PC-3 (cell line): ENCODE results near the gene TMOD2. TPM values are rescaled to one million over a fixed set of nuclear protein-coding genes. Genes with fewer than 3 reads are reported as not detected.
A peak's percentile ranks its signal among the peaks of the same experiment; 100 is the strongest.

Source experiments
- ATAC-seq: fragments of 200-7000 bp; cut with Tn5 transposase; 2 replicates; pipeline ENCODE4 v1.9.1; 2020; ENCODE audit warnings: mild to moderate bottlenecking, moderate library complexity
- BruUV-seq: library from RNA; stranded (reverse); fragments of 400-500 nt; replicated peaks from 2 replicates; lab custom pipeline; 2021; lab: Mats Ljungman, UMichigan
- CTCF ChIA-PET: fragments of 300-600 bp; sonication (Branson Sonifier 250); formaldehyde crosslinking; loops from one replicate; lab custom pipeline; 2022; ENCODE audit warnings: antibody characterized with exemption; lab: Charles Lee
- POLR2A ChIA-PET: fragments of 300-600 bp; sonication (Branson Sonifier 250); formaldehyde crosslinking; loops from one replicate; lab custom pipeline; 2022; ENCODE audit warnings: antibody characterized with exemption; ENCODE audit not compliant: unreplicated experiment; lab: Charles Lee
- DNase-seq: peaks from one replicate; pipeline ENCODE4 v3.0.0-alpha.2; 2015
- H2AFZ ChIP-seq: fragments of 300-600 bp; sonication (generic); 2 replicates; pipeline ENCODE4 v1.6.0; 2016; ENCODE audit warnings: antibody characterized with exemption, low read length
- H3F3A ChIP-seq: fragments of 300-600 bp; sonication (generic); one replicate; pipeline ENCODE4 v1.6.0; 2017; ENCODE audit warnings: antibody characterized with exemption, low read length, control low read depth, mild to moderate bottlenecking; ENCODE audit not compliant: unreplicated experiment
- H3K27ac ChIP-seq: fragments of 300-600 bp; sonication (generic); 2 replicates; pipeline ENCODE4 v1.5.1; 2016; ENCODE audit warnings: mild to moderate bottlenecking, low read length
- H3K27me3 ChIP-seq: fragments of 300-600 bp; sonication (generic); 2 replicates; pipeline ENCODE4 v1.6.1; 2016; ENCODE audit warnings: low read length, mixed read lengths
- H3K36me3 ChIP-seq: fragments of 300-600 bp; sonication (generic); 2 replicates; pipeline ENCODE4 v1.6.1; 2016; ENCODE audit warnings: low read depth, mixed run types, low read length, mixed read lengths
- H3K4me1 ChIP-seq: fragments of 300-600 bp; sonication (generic); 2 replicates; pipeline ENCODE4 v1.5.1; 2016; ENCODE audit warnings: low read length; ENCODE audit not compliant: insufficient read depth
- H3K4me2 ChIP-seq: fragments of 300-600 bp; sonication (generic); 2 replicates; pipeline ENCODE4 v1.6.0; 2016; ENCODE audit warnings: low read length
- H3K4me3 ChIP-seq: fragments of 300-600 bp; sonication (generic); 2 replicates; pipeline ENCODE4 v1.5.1; 2016; ENCODE audit warnings: mild to moderate bottlenecking, low read length, mixed read lengths
- H3K79me2 ChIP-seq: fragments of 300-600 bp; sonication (generic); 2 replicates; pipeline ENCODE4 v1.6.1; 2017; ENCODE audit warnings: low read length, mixed read lengths
- H3K9ac ChIP-seq: fragments of 300-600 bp; sonication (generic); 2 replicates; pipeline ENCODE4 v1.6.0; 2016; ENCODE audit warnings: mild to moderate bottlenecking, low read length
- H3K9me2 ChIP-seq: fragments of 300-600 bp; sonication (generic); replicated peaks from 2 replicates; pipeline ENCODE4 v1.6.1; 2016; ENCODE audit warnings: mixed run types, low read length, mixed read lengths
- H3K9me3 ChIP-seq: fragments of 300-600 bp; sonication (generic); 2 replicates; pipeline ENCODE4 v1.6.1; 2016; ENCODE audit warnings: low read length, mixed read lengths
- H4K20me1 ChIP-seq: fragments of 300-600 bp; sonication (generic); 2 replicates; pipeline ENCODE4 v1.6.1; 2016; ENCODE audit warnings: low read length, mixed read lengths
- CTCF ChIP-seq: fragments of 300-600 bp; sonication (generic); conservative IDR thresholded peaks from 2 replicates; pipeline ENCODE4 v1.5.1; 2017; ENCODE audit warnings: antibody characterized with exemption, low read depth, mild to moderate bottlenecking, low read length
- EZH2 ChIP-seq: fragments of 300-600 bp; sonication (generic); IDR thresholded peaks from one replicate; pipeline ENCODE4 v1.6.1; 2017; ENCODE audit warnings: antibody characterized with exemption, mild to moderate bottlenecking, low read length; ENCODE audit not compliant: unreplicated experiment
- EZH2phosphoT487 ChIP-seq: fragments of 300-600 bp; sonication (generic); IDR thresholded peaks from 2 replicates; pipeline ENCODE4 v1.6.1; 2018; ENCODE audit warnings: mild to moderate bottlenecking, antibody characterized with exemption, low read length, borderline replicate concordance
- intact Hi-C: fragments of 100-400 bp; cut with micrococcal nuclease; formaldehyde crosslinking; loops from 2 replicates; pipeline ENCODE4 v1.9.0; 2023
- total RNA-seq: library from RNA; depleted of rRNA; stranded (reverse); fragments of >200 nt; gene quantifications from 2 replicates; pipeline ENCODE4 v1.2.3, GENCODE V29; 2014

TMOD2 gene
- total RNA-seq, 1 experiment from 2014 or later: 0.95 TPM

- Histone ChIP-seq H3K27ac (no peak overlapping the region), H3K4me1 (peaks cover 12% of the 10 kb centered on the region), H3K36me3 (no peaks in the 10 kb centered on the region), H4K20me1 (peaks cover 5% of the 10 kb centered on the region; the same call in 1 of the 2 replicates), H3F3A (no peaks in the 10 kb centered on the region), H2AFZ (no peak overlapping the region), H3K9me2 (no peaks in the 10 kb centered on the region), H3K79me2 (no peaks in the 10 kb centered on the region), H3K4me3 (no peak overlapping the region), H3K9me3 (no peaks in the 10 kb centered on the region), H3K4me2 (no peak overlapping the region), H3K9ac (no peak overlapping the region), H3K27me3 (no peaks in the 10 kb centered on the region)
- POLR2A ChIA-PET: no interaction called here
- BruUV-seq: no TSS peak
- ATAC-seq (no peak), DNase-seq (no peak)
- CTCF ChIA-PET: no interaction called here
- intact Hi-C loops: no loop called here
- TF ChIP-seq EZH2: no peak
- no peak for TF ChIP-seq EZH2phosphoT487
Observed at GRCh38 chr15:51724199-51724598, 27.2 kb upstream of the TMOD2 start.

DNA sequence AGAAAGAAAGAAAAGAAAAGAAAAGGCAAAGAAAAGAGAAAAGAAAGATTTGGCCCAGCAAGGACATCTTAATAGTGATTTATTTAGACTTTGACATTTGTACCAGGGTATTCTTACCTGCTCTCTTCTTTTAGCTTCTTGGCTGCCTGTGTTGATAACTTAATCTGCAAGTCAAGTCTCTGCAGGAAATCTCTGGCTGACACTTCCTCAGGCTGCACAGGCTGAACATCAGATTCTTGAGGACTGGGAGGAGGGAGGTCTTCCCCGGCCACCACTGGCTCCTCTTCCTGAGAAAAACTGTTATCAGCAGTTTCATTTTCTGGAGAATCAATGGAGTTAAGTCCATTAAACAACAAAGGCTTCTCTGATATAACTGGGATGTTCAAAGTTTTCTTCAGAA, 26.7 kb upstream of the TMOD2 start:
- Histone ChIP-seq H4K20me1 (peaks cover 5% of the 10 kb centered on the region; the same call in 1 of the 2 replicates), H3K27me3 (no peaks in the 10 kb centered on the region), H3K36me3 (no peaks in the 10 kb centered on the region), H3K4me1 (peaks cover 12% of the 10 kb centered on the region), H2AFZ (no peak overlapping the region), H3F3A (no peaks in the 10 kb centered on the region), H3K27ac (no peak overlapping the region), H3K4me2 (no peak overlapping the region), H3K9me2 (no peaks in the 10 kb centered on the region), H3K9me3 (no peaks in the 10 kb centered on the region), H3K4me3 (no peak overlapping the region), H3K9ac (no peak overlapping the region), H3K79me2 (no peaks in the 10 kb centered on the region)
- DNase-seq: no peak
- ChIA-PET CTCF (no interaction called here), POLR2A (no interaction called here)
- no TSS peak for BruUV-seq
- intact Hi-C loops: no loop called here
- no peak for ATAC-seq
- TF ChIP-seq CTCF (no peak), EZH2 (no peak), EZH2phosphoT487 (no peak)

DNA sequence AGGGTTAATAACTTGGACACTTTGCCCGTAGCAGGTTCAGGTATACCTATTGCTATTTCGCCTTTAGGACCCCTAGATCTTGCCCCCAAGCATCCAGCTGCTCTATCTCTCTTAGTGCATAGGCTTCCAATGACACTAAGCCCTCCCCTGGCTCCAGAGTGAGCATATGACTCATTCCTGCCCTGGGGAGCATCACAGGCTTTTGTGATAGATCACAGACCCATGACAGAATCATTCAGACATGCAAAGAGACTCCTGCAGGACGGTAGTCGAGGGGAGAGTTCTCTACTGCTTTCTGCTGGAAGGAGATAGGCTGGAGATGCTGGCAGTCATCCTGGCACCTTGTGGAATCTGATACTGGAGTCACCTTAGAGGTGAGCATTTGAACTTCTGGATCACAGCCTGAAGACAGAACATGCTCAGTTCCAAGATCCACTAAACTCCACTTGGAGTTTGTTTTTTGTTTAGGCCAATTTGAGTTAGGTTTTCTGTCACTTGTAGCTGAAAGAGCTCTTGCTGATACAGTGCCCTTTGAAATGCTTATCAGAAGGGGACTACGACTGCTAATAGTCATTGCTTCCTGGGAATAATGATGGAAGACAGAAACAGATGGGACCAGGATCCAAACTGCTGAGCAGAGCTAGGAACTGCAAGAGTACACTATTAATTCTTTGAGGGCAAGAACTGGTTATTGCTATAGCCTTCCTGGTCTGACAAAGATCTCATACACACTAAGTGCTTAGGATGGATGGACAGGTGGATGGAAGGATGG, 24.9 kb upstream of the TMOD2 start:
- POLR2A ChIA-PET: interaction anchor here (0.7 kb wide), 1 partner anchor 77 kb away, joined by 3 read pairs; no protein-coding TSS in a partner anchor

More for the DNA sequence above, 24.9 kb upstream of the TMOD2 start:
- Histone ChIP-seq H3K4me3 (no peak overlapping the region), H3K4me1 (peaks cover 12% of the 10 kb centered on the region), H3K9ac (no peak overlapping the region), H3K9me2 (no peaks in the 10 kb centered on the region), H3K4me2 (no peak overlapping the region), H3F3A (no peaks in the 10 kb centered on the region), H3K27me3 (no peaks in the 10 kb centered on the region), H3K27ac (no peak overlapping the region), H2AFZ (no peak overlapping the region), H3K36me3 (no peaks in the 10 kb centered on the region), H3K9me3 (no peaks in the 10 kb centered on the region), H3K79me2 (no peaks in the 10 kb centered on the region), H4K20me1 (peaks cover 5% of the 10 kb centered on the region; the same call in 1 of the 2 replicates)
- TF ChIP-seq EZH2phosphoT487 (no peak), CTCF (no peak), EZH2 (no peak)
- peak; percentile 99 for ATAC-seq
- BruUV-seq: no TSS peak
- DNase-seq: peak; percentile 86
- CTCF ChIA-PET: interaction anchor here (0.6 kb wide), 1 partner anchor 76 kb away, joined by 4 read pairs; no protein-coding TSS in a partner anchor
- intact Hi-C loops: no loop called here
